PC-3 (cell line): ENCODE results near the gene HLA-G. TPM values are rescaled to one million over a fixed set of nuclear protein-coding genes. Genes with fewer than 3 reads are reported as not detected.
A peak's percentile ranks its signal among the peaks of the same experiment; 100 is the strongest.

Experiments used
- ATAC-seq: fragments of 200-7000 bp; cut with Tn5 transposase; 2 replicates; pipeline ENCODE4 v1.9.1; 2020; ENCODE audit warnings: mild to moderate bottlenecking, moderate library complexity
- BruUV-seq: library from RNA; stranded (reverse); fragments of 400-500 nt; replicated peaks from 2 replicates; lab custom pipeline; 2021; lab: Mats Ljungman, UMichigan
- CTCF ChIA-PET: fragments of 300-600 bp; sonication (Branson Sonifier 250); formaldehyde crosslinking; loops from one replicate; lab custom pipeline; 2022; ENCODE audit warnings: antibody characterized with exemption; lab: Charles Lee
- POLR2A ChIA-PET: fragments of 300-600 bp; sonication (Branson Sonifier 250); formaldehyde crosslinking; loops from one replicate; lab custom pipeline; 2022; ENCODE audit warnings: antibody characterized with exemption; ENCODE audit not compliant: unreplicated experiment; lab: Charles Lee
- DNase-seq: peaks from one replicate; pipeline ENCODE4 v3.0.0-alpha.2; 2015
- H2AFZ ChIP-seq: fragments of 300-600 bp; sonication (generic); 2 replicates; pipeline ENCODE4 v1.6.0; 2016; ENCODE audit warnings: antibody characterized with exemption, low read length
- H3F3A ChIP-seq: fragments of 300-600 bp; sonication (generic); one replicate; pipeline ENCODE4 v1.6.0; 2017; ENCODE audit warnings: antibody characterized with exemption, low read length, control low read depth, mild to moderate bottlenecking; ENCODE audit not compliant: unreplicated experiment
- H3K27ac ChIP-seq: fragments of 300-600 bp; sonication (generic); 2 replicates; pipeline ENCODE4 v1.5.1; 2016; ENCODE audit warnings: mild to moderate bottlenecking, low read length
- H3K27me3 ChIP-seq: fragments of 300-600 bp; sonication (generic); 2 replicates; pipeline ENCODE4 v1.6.1; 2016; ENCODE audit warnings: low read length, mixed read lengths
- H3K36me3 ChIP-seq: fragments of 300-600 bp; sonication (generic); 2 replicates; pipeline ENCODE4 v1.6.1; 2016; ENCODE audit warnings: low read depth, mixed run types, low read length, mixed read lengths
- H3K4me1 ChIP-seq: fragments of 300-600 bp; sonication (generic); 2 replicates; pipeline ENCODE4 v1.5.1; 2016; ENCODE audit warnings: low read length; ENCODE audit not compliant: insufficient read depth
- H3K4me2 ChIP-seq: fragments of 300-600 bp; sonication (generic); 2 replicates; pipeline ENCODE4 v1.6.0; 2016; ENCODE audit warnings: low read length
- H3K4me3 ChIP-seq: fragments of 300-600 bp; sonication (generic); 2 replicates; pipeline ENCODE4 v1.5.1; 2016; ENCODE audit warnings: mild to moderate bottlenecking, low read length, mixed read lengths
- H3K79me2 ChIP-seq: fragments of 300-600 bp; sonication (generic); 2 replicates; pipeline ENCODE4 v1.6.1; 2017; ENCODE audit warnings: low read length, mixed read lengths
- H3K9ac ChIP-seq: fragments of 300-600 bp; sonication (generic); 2 replicates; pipeline ENCODE4 v1.6.0; 2016; ENCODE audit warnings: mild to moderate bottlenecking, low read length
- H3K9me2 ChIP-seq: fragments of 300-600 bp; sonication (generic); replicated peaks from 2 replicates; pipeline ENCODE4 v1.6.1; 2016; ENCODE audit warnings: mixed run types, low read length, mixed read lengths
- H3K9me3 ChIP-seq: fragments of 300-600 bp; sonication (generic); 2 replicates; pipeline ENCODE4 v1.6.1; 2016; ENCODE audit warnings: low read length, mixed read lengths
- H4K20me1 ChIP-seq: fragments of 300-600 bp; sonication (generic); 2 replicates; pipeline ENCODE4 v1.6.1; 2016; ENCODE audit warnings: low read length, mixed read lengths
- EZH2 ChIP-seq: fragments of 300-600 bp; sonication (generic); IDR thresholded peaks from one replicate; pipeline ENCODE4 v1.6.1; 2017; ENCODE audit warnings: antibody characterized with exemption, mild to moderate bottlenecking, low read length; ENCODE audit not compliant: unreplicated experiment
- EZH2phosphoT487 ChIP-seq: fragments of 300-600 bp; sonication (generic); IDR thresholded peaks from 2 replicates; pipeline ENCODE4 v1.6.1; 2018; ENCODE audit warnings: mild to moderate bottlenecking, antibody characterized with exemption, low read length, borderline replicate concordance
- intact Hi-C: fragments of 100-400 bp; cut with micrococcal nuclease; formaldehyde crosslinking; loops from 2 replicates; pipeline ENCODE4 v1.9.0; 2023
- total RNA-seq: library from RNA; depleted of rRNA; stranded (reverse); fragments of >200 nt; gene quantifications from 2 replicates; pipeline ENCODE4 v1.2.3, GENCODE V29; 2014
- TF ChIP-seq, protein P1 (sequence below): fragments of 300-600 bp; sonication (generic); conservative IDR thresholded peaks from 2 replicates; pipeline ENCODE4 v1.5.1; 2017; ENCODE audit warnings: antibody characterized with exemption, low read depth, mild to moderate bottlenecking, low read length

The HLA-G gene
- total RNA-seq, 1 experiment from 2014 or later: not detected

DNA sequence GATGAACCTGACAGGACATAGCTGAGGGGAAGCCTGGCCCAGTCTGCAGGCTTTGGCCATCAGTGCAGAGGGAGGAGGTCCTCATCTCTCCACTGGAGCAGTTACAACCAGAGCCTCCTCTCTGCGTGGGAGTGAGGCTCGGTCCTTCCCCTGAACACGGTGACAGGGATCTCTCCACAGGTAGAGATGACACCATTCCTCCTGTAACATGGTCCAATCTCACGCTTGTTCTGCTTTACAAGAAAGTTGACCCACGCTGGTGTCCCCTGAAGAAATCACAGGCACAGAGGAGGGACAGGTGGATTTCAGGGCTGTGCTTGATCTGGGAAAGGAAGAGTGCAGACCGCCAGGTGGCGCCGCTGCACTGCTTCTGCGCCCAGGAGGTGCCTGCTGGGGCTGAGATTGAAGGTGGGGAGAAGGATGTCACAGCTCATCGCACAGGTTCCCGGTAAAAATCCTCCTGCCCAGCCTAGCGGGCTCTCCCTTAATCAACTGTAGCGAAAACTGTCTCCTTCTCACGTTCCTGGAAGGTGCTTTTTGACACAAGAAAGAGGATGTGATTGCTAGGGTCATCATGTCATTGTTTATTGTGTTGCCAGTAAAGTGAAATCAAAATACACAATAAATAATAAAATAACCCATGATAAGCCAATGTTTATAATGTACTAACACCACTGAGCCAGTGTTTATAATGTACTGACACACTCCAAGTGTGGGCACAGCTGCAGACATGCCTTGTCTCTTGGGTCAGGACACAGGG, 20.4 kb downstream of the HLA-G start:
- Histone ChIP-seq H4K20me1 (no peaks in the 10 kb centered on the region), H3K27ac (no peak overlapping the region), H3F3A (no peaks in the 10 kb centered on the region), H2AFZ (0 out of 2 replicates have a peak overlapping the region, but pooled peaks have one; percentile 40), H3K9ac (no peak overlapping the region), H3K79me2 (no peaks in the 10 kb centered on the region), H3K9me3 (peaks cover 10% of the 10 kb centered on the region; the same call in 1 of the 2 replicates), H3K27me3 (no peaks in the 10 kb centered on the region), H3K9me2 (no peaks in the 10 kb centered on the region), H3K4me1 (no peaks in the 10 kb centered on the region), H3K4me2 (peak overlapping the region; percentile 51), H3K36me3 (no peaks in the 10 kb centered on the region), H3K4me3 (no peak overlapping the region)
- ChIA-PET CTCF (interaction anchor here (0.6 kb wide), 1 partner anchor 191 kb away, joined by 4 read pairs; no protein-coding TSS in a partner anchor), POLR2A (interaction anchor here (0.6 kb wide), 1 partner anchor 128 kb away, joined by 7 read pairs; no protein-coding TSS in a partner anchor)
- intact Hi-C loops: loop anchor here (2.0 to 5.0 kb wide), 2 partner anchors 119 to 165 kb away; no protein-coding TSS in a partner anchor
- no TSS peak for BruUV-seq
- ATAC-seq: peak; percentile 90
- TF ChIP-seq, protein P1, sequence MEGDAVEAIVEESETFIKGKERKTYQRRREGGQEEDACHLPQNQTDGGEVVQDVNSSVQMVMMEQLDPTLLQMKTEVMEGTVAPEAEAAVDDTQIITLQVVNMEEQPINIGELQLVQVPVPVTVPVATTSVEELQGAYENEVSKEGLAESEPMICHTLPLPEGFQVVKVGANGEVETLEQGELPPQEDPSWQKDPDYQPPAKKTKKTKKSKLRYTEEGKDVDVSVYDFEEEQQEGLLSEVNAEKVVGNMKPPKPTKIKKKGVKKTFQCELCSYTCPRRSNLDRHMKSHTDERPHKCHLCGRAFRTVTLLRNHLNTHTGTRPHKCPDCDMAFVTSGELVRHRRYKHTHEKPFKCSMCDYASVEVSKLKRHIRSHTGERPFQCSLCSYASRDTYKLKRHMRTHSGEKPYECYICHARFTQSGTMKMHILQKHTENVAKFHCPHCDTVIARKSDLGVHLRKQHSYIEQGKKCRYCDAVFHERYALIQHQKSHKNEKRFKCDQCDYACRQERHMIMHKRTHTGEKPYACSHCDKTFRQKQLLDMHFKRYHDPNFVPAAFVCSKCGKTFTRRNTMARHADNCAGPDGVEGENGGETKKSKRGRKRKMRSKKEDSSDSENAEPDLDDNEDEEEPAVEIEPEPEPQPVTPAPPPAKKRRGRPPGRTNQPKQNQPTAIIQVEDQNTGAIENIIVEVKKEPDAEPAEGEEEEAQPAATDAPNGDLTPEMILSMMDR: peak; percentile 95
- no peak for TF ChIP-seq EZH2
- DNase-seq: peak; percentile 80

DNA sequence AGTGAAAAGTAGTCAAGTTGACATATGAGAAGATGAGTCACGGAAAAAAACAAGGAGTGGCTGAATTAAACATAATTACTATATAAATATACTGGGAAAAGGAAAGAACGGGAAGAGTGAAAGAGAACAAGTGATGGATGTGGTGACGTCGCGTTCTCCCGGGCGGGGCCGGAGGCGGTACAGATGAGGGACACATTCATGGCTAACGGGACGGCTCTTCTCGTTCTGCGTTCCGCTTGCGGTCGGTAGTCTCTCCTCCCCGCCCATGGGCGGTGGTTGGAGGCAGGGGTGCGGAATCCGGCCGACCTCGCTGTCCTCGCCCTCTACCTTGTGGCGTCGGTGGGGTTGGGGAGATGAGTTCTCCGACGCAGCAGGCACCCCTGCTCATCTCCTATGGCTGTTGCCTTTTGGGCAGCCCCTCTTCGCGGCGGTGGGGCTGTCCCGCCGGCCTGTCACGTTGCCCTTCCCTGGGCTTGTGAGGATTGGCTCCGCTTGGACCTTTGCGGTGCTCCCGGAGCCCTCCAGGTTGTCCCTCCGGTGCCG, 22.5 kb downstream of the HLA-G start:
- no peaks in the 10 kb centered on the region for H4K20me1 ChIP-seq
- DNase-seq (no peak), ATAC-seq (no peak)
- H3K27ac ChIP-seq: no peak overlapping the region
- BruUV-seq: no TSS peak
- no peaks in the 10 kb centered on the region for H3K79me2 ChIP-seq
- H3K4me3 ChIP-seq: no peak overlapping the region
- no peak overlapping the region for H3K9ac ChIP-seq
- CTCF ChIA-PET: no interaction called here
- intact Hi-C loops: loop anchor here (10.0 kb wide), 1 partner anchor 325 kb away; no protein-coding TSS in a partner anchor
- H3F3A ChIP-seq: no peaks in the 10 kb centered on the region
- H3K36me3 ChIP-seq: no peaks in the 10 kb centered on the region
- POLR2A ChIA-PET: no interaction called here
- TF ChIP-seq, protein P1: no peak
- TF ChIP-seq EZH2: no peak
- TF ChIP-seq EZH2phosphoT487: no peak
- H3K9me2 ChIP-seq: no peaks in the 10 kb centered on the region
- H3K4me1 ChIP-seq: no peaks in the 10 kb centered on the region
- no peak overlapping the region for H3K4me2 ChIP-seq
- no peaks in the 10 kb centered on the region for H3K27me3 ChIP-seq
- H3K9me3 ChIP-seq: peaks cover 10% of the 10 kb centered on the region; the same call in 1 of the 2 replicates
- H2AFZ ChIP-seq: no peak overlapping the region

DNA sequence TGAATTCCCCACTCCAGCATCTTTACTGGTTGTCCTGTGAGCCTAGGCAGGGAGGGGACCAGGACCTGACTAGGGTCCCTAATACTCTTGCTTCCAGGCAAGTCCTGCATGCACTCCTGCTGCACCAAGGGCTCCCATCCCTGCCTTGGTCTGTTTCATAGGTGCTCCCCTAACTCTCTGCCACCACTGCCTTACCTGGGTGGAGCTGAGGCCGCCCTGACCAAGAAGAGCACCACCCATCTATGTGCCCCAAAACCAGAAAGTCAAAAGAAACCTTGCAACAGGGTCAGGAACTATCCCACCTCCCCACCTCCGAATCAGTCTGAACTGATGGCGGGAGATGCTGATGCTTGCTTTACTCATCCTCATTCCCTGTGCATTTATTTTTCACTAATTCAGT, 23.6 kb downstream of the HLA-G start:
- Histone ChIP-seq H3K4me1 (no peaks in the 10 kb centered on the region), H3K9me2 (no peaks in the 10 kb centered on the region), H3K79me2 (no peaks in the 10 kb centered on the region), H3K27me3 (no peaks in the 10 kb centered on the region), H3K4me3 (no peak overlapping the region), H4K20me1 (no peaks in the 10 kb centered on the region), H3K9me3 (peaks cover 5% of the 10 kb centered on the region; the same call in 1 of the 2 replicates), H3K9ac (no peak overlapping the region), H3F3A (no peaks in the 10 kb centered on the region), H3K36me3 (no peaks in the 10 kb centered on the region), H3K27ac (no peak overlapping the region), H3K4me2 (no peak overlapping the region), H2AFZ (no peak overlapping the region)
- intact Hi-C loops: loop anchor here (10.0 kb wide), 1 partner anchor 324 kb away; no protein-coding TSS in a partner anchor
- ChIA-PET CTCF (no interaction called here), POLR2A (no interaction called here)
- no peak for TF ChIP-seq EZH2phosphoT487
- TF ChIP-seq EZH2: no peak
- TF ChIP-seq, protein P1: no peak
- ATAC-seq (no peak), DNase-seq (no peak)
- no TSS peak for BruUV-seq
